ENCODE data around the gene PTGIR. TPM values are rescaled to one million over a fixed set of nuclear protein-coding genes. Genes with fewer than 3 reads are reported as not detected.
A peak's percentile ranks its signal among the peaks of the same experiment; 100 is the strongest.

Gene PTGIR
- total RNA-seq, 1 experiment from 2014 or later, result 0.24 TPM

- TF ChIP-seq ARID4B (CRISPR knock-in tag; IDR thresholded peaks at IDR 0.05; ENCODE audit: borderline replicate concordance) (no peak), NFYB (CRISPR knock-in tag; conservative IDR thresholded peaks at IDR 0.05; ENCODE audit: low read depth) (no peak), CBFB (CRISPR knock-in tag; IDR thresholded peaks at IDR 0.05; ENCODE audit: low read depth) (no peak), SMAD3 (CRISPR knock-in tag; IDR thresholded peaks at IDR 0.05; ENCODE audit: borderline replicate concordance) (no peak), IRF1 (CRISPR knock-in tag; IDR thresholded peaks at IDR 0.05) (no peak), E2F1 (CRISPR knock-in tag; IDR thresholded peaks at IDR 0.05) (no peak)
Measured at GRCh38 chr19:46603195-46603637, 21.7 kb downstream of the PTGIR start (continued).

- CTCF ChIA-PET, result interaction anchor here (0.6 to 6.1 kb wide), 9 partner anchors 9 to 112 kb away, joined by 3 to 53 read pairs (median 22); partner anchors contain the start of gene DACT3
- no peak for TF ChIP-seq ERG (CRISPR knock-in tag; IDR thresholded peaks at IDR 0.05)
- no peak for TF ChIP-seq ZBTB43 (CRISPR knock-in tag; IDR thresholded peaks at IDR 0.05)
- TF ChIP-seq ZSCAN18 (CRISPR knock-in tag; IDR thresholded peaks at IDR 0.05), result no peak
- Mint-ChIP-seq H3K36me3 (peaks cover 11% of the 10 kb centered on the region), H3K27ac (peak overlapping the region; percentile 49; the same call in 1 of the 2 replicates), H3K27me3 (ENCODE audit: low read depth) (no peaks in the 10 kb centered on the region; the same call in 1 of the 2 replicates), H3K4me3 (peak overlapping the region; percentile 88), H3K9me3 (peaks cover 11% of the 10 kb centered on the region), H3K4me1 (peaks cover 27% of the 10 kb centered on the region)
- POLR2A ChIA-PET, result interaction anchor here (0.7 kb wide), 1 partner anchor 147 kb away, joined by 5 read pairs; no protein-coding TSS in a partner anchor
- no peak for DNase-seq (ENCODE audit: low spot score)
- no peak for ATAC-seq
Measured at GRCh38 chr19:46602392-46603194, 22.3 kb downstream of the PTGIR start.
